ENCODE data around the gene GSN.

DNA sequence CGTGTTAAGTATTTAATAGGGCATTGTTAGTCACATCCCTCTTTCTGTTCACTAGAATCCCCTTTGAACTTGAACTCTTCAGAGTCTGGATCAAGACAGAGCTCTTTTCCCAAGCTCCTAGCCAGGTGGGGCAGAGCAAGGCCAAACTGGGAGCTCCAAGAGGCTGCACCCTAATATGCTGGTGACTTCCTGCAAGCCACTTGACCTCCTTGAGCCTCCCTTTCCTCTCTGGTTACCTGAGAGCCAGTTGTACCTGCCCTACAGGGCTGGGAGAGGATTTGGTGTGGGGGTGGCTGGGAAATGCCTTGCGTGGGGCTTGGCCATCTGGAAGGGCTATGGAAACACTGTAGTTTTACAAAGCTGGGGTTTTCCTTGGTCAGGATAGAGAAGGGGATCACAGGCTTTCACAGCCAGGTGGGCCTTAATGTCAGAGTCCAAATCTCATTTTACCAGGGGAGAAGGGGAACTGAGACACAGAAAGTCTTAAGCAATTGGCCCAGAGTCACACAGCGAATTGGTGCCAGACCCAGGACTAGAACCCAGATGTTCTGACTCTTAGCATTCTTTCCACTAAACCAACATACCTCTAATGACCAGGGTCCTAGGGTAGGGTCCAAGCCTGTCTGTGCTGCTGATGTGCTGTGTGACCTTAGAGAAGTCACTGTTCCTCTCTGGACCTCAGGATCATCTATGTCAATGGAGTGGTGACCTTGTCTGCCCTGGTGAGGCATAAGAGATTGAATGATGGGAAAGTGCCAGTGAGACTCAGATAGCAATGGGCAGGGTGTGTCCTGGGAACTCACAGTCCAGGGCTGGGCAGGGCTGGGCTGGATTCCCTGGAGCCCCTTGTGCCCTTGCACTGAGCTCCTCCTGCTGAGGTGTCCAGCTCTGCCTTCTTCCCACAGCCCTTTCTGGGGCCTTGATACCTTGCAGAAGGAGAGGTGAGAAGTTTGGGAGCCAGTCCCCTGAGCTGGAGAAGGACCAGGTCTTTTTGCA is 35.8 kb downstream of the GSN start:
- TF ChIP-seq CTCF (conservative IDR thresholded peaks at IDR 0.05 in 1 of 2, IDR thresholded peaks at IDR 0.05 in 1 of 2; ENCODE audit: extremely low read depth in 1 of 2, insufficient read depth in 1 of 2, low read depth in 1 of 2, low read length in 2 of 2) = no peak
- no peak for TF ChIP-seq EZH2 (IDR thresholded peaks at IDR 0.05; ENCODE audit: borderline replicate concordance, low read length)
